Right ventricle myocardium superior (tissue), 1 donor: ENCODE data around the gene IGSF11. TPM values are rescaled to one million over a fixed set of nuclear protein-coding genes. Genes with fewer than 3 reads are reported as not detected.

Source experiments
- ATAC-seq: fragments of 200-7000 bp; cut with Tn5 transposase; one replicate; pipeline ENCODE4 v1.9.1; 2020; ENCODE audit warnings: mild to moderate bottlenecking; ENCODE audit not compliant: poor library complexity
- DNase-seq: peaks from one replicate; pipeline ENCODE4 v3.0.0-alpha.2; 2020
- intact Hi-C: fragments of 100-400 bp; cut with DNase I; formaldehyde crosslinking; loops from one replicate; pipeline ENCODE4 v1.11.2; 2022
- total RNA-seq: library from RNA; stranded (reverse); fragmentation: NEBNext Ultra II Directional; extraction: Animal tissue kit (Norgen Biotek cat#: 25700); gene quantifications from one replicate; pipeline ENCODE4 v1.2.1, GENCODE V29; 2021
- donor health status: DM: no; HTN: yes; CAD: no; lungs with severe emphysema.

The IGSF11 gene
- total RNA-seq, 1 donor from 2014 or later: 2.9 TPM

GRCh38 chr3:118966700-118967099 lies 67.9 kb downstream of the IGSF11 start:
- DNase-seq (no peak), ATAC-seq (no peak)
- intact Hi-C loops: no loop called here

GRCh38 chr3:118963711-118964110 lies 70.9 kb downstream of the IGSF11 start:
- ATAC-seq (no peak), DNase-seq (no peak)
- intact Hi-C loops: no loop called here

- ATAC-seq: no peak
- DNase-seq: no peak
- intact Hi-C loops: no loop called here
These were observed 73.7 kb downstream of the IGSF11 start for GRCh38 chr3:118960876-118961450.

- DNase-seq (no peak), ATAC-seq (no peak)
- intact Hi-C loops: no loop called here
These were observed 78.6 kb downstream of the IGSF11 start for GRCh38 chr3:118955914-118956556.

- no peak for DNase-seq
- intact Hi-C loops: no loop called here
- ATAC-seq: no peak
These were observed 83.6 kb downstream of the IGSF11 start for GRCh38 chr3:118951089-118951488.

GRCh38 chr3:118949113-118949760 lies 85.4 kb downstream of the IGSF11 start:
- ATAC-seq (no peak), DNase-seq (no peak)
- intact Hi-C loops: no loop called here

GRCh38 chr3:118948146-118948545 lies 86.5 kb downstream of the IGSF11 start:
- DNase-seq (no peak), ATAC-seq (no peak)
- intact Hi-C loops: no loop called here

GRCh38 chr3:118946449-118946848 lies 88.2 kb downstream of the IGSF11 start:
- intact Hi-C loops: no loop called here
- DNase-seq (no peak), ATAC-seq (no peak)

- intact Hi-C loops: no loop called here
- ATAC-seq: no peak
- DNase-seq: no peak
These were observed 88.8 kb downstream of the IGSF11 start for GRCh38 chr3:118945834-118946233.

- ATAC-seq: peak; percentile 41
- intact Hi-C loops: no loop called here
- no peak for DNase-seq
These were observed 91.0 kb downstream of the IGSF11 start for GRCh38 chr3:118943597-118943996.

GRCh38 chr3:118942671-118943070 lies 92.0 kb downstream of the IGSF11 start:
- DNase-seq: no peak
- intact Hi-C loops: no loop called here
- ATAC-seq: no peak

- no peak for DNase-seq
- intact Hi-C loops: no loop called here
- ATAC-seq: peak; percentile 53
These were observed 92.5 kb downstream of the IGSF11 start for GRCh38 chr3:118942195-118942594.

GRCh38 chr3:118941236-118941635 lies 93.4 kb downstream of the IGSF11 start:
- intact Hi-C loops: no loop called here
- DNase-seq (no peak), ATAC-seq (no peak)

GRCh38 chr3:118938183-118938961 lies 96.3 kb downstream of the IGSF11 start:
- no peak for ATAC-seq
- DNase-seq: no peak
- intact Hi-C loops: no loop called here

GRCh38 chr3:118936811-118937210 lies 97.8 kb downstream of the IGSF11 start:
- ATAC-seq (no peak), DNase-seq (no peak)
- intact Hi-C loops: no loop called here

- peak; percentile 91 for ATAC-seq
- intact Hi-C loops: no loop called here
- peak; percentile 61 for DNase-seq
These were observed 101.7 kb downstream of the IGSF11 start for GRCh38 chr3:118932822-118933558.

GRCh38 chr3:118931996-118932395 lies 102.7 kb downstream of the IGSF11 start:
- intact Hi-C loops: no loop called here
- ATAC-seq (no peak), DNase-seq (no peak)

- intact Hi-C loops: no loop called here
These were observed 107.2 kb downstream of the IGSF11 start for GRCh38 chr3:118927449-118927848.

GRCh38 chr3:118912188-118912587 lies 122.5 kb downstream of the IGSF11 start:
- no peak for DNase-seq
- intact Hi-C loops: no loop called here
- ATAC-seq: no peak

More at GRCh38 chr3:118927449-118927848, 107.2 kb downstream of the IGSF11 start:
- DNase-seq: no peak
- ATAC-seq: no peak
